ENCODE results near the gene ISG20L2. TPM values are rescaled to one million over a fixed set of nuclear protein-coding genes. Genes with fewer than 3 reads are reported as not detected.

ISG20L2 gene
- total RNA-seq, 1 donor from 2014 or later = 12.0 TPM

DNA sequence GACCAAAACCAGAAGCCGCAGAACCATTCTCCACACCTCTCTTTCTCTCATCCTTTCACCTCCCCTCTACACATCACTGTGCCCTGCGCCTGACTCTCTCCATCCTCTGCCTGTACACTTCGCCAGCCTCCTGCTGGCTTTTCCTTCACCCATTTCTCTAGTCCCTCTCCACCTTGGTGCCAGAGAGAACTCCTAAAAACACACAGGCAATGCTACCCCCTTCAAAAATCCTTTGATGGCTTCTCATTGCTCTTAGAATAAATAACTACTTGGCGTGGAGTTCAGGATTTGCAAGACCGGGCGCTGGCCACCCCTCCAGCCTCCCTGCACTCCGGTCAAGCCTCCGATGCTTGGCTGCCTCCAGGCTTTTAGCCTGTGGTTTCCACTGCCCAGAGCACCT lies 31.8 kb downstream of the ISG20L2 start:
- intact Hi-C loops (cut with micrococcal nuclease) = no loop called here
- ATAC-seq = no peak
- DNase-seq = no peak

DNA sequence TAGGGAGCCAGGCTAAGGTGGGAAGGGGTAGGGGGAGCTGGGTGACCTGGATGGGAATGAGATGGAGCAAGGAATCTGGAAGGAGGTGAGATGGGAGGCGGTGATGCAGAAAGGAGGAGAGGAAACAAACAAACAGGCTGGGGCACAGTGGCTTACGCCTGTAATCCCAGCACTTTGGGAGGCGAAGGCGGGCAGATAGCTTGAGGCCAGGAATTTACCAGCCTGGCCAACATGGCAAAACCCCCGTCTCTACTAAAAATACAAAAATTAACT lies 33.9 kb downstream of the ISG20L2 start:
- ATAC-seq (no peak), DNase-seq (no peak)
- intact Hi-C loops (cut with micrococcal nuclease) = no loop called here

DNA sequence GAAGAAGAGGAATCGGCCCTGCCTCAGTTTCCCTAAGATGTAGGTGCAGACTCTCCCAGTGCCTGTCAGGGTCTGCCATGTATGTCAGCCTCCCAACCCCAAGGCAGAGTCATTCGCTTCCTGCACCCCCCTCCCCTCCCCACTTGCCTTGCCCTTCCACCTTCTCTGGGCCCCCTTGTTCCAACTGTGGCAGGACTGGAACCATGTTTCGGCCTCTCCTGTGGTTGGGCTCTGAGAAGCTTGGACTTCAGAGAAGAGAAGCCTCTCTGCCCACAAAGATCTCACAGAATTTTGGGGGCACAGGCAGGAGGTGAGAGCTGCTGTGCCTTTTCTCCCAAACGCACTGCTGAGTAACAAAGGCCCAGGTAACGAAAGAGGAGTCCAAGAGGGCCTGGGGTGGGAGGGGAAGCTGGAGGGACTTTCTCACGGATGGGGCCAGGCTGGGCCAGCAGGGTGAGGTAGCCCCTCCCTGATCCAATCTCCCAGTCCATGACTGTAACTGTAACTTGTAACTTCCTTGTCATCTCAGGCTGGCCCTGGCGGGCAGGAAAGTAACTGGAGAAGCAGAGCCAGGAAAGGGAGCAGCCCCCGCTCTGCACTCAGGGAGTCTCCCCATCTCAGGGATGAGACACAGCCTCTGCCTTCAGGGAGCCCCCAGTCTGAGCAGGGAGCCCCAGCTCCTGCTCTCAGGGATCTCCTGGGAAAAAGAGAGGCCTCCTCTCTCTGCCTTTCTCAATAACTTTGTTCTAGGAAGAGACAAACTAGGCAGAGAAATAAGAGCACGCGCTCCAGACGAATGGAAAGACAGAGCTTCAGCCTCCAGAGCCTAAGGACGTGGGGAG lies 34.5 kb downstream of the ISG20L2 start:
- DNase-seq (no peak), ATAC-seq (no peak)
- intact Hi-C loops (cut with micrococcal nuclease) = no loop called here

DNA sequence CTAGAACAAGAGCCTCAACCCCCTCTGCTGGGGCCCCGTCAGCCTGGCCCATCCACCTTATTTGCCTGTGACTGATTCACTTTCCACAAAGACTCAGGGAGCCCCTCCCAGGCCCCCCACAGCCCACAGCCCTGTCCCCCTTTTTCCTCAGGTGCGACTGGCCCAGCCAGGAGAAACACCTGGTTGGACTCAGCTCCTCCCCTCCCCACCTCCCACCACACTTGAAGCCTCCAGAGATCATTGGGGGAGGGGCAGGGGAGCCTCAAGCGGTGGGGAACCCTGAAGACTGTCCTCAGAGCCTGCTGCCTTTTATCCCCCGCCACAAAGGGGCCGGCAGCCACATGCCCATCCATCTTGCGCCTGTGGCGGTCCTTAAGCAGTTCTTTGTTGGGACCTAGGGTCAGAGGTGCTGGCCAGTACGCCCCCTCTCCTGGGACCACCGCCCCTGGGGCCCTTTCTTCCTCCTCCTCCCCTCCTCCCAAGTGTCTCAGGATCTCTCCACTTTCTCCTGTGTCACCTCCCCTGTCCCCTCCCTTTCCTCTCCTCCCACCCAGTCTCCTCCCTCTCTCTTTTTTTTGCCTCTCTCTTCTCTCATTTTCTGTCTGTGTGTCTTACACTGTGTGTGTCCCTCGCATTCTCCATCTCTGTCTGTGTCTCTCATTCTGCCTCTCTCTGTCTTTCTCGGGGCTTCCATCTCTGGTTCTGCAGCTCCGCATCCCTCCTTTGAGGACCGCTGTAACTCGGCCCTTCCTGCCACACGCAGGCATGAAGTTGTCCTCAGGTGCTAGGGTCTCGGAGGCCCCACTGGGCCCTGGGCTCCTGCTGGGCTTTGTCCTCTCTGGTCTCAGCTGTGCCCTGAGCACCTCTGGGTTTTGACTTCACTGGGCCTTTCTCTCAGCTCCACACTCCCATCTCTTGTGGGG lies 35.4 kb downstream of the ISG20L2 start:
- no peak for ATAC-seq
- intact Hi-C loops (cut with micrococcal nuclease) = no loop called here
- no peak for DNase-seq

DNA sequence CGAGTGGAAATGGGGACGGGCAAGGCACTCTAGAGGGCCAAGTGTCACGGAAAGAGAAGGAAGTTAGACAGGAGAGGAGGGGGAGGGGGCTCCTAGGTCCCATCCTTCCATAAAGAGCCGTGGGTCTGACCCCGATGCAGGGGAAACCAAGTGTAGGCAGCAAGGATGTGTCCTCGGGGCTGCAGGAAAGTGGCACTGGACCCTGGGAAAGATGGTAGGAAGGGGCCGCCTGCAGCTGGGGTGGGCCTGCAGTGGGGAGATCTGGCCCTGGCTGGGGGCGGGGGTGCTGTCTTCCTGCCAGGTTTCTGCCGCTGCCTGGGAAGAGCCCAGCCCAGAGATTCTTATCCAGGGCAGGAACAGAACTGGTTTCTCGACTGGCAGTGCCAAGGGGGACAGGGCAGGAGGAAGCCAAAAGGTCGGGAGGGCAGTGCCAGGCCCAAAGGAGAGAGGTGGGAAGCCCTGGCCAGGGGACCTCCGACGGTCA lies 36.1 kb downstream of the ISG20L2 start:
- DNase-seq = no peak
- no peak for ATAC-seq
- intact Hi-C loops (cut with micrococcal nuclease) = no loop called here

DNA sequence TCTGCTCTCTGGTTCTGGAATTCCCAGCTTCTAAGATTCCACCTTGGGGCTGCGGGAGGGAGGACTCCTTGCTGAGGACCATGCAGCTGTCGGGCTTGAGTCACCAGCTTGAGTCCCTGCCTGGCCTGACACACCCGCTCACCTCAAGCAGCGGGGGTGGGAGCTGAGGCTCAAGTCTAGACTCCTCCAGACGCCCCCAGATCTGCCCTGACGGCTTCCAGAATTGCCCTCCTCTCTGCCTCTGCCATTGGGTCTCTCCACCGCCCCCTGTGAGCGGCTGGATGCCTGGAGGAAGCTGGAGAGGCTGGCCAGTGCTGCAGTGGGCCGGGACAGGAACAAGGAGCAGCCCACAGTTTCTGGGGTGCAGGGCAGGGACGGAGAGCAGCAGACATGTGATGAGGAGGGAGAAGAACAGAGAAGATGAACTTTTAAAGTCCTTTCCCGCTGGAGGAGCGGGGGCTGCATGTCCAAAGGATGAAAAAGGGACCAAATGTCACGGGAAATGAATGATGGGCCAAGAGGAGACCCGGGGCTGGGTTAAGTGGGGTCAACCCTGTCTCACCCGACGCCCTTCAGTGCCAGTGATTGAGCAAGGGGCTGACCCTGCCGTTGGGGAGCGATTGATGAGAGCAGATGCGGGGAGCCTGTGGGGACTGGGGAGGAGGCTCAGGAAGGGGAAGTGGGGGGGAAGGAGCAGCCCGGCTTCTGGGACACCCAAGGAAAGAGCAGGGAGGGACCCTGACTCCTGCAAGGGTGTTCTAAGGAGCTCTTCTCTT lies 36.7 kb downstream of the ISG20L2 start:
- intact Hi-C loops (cut with micrococcal nuclease) = no loop called here
- no peak for DNase-seq
- ATAC-seq = no peak

DNA sequence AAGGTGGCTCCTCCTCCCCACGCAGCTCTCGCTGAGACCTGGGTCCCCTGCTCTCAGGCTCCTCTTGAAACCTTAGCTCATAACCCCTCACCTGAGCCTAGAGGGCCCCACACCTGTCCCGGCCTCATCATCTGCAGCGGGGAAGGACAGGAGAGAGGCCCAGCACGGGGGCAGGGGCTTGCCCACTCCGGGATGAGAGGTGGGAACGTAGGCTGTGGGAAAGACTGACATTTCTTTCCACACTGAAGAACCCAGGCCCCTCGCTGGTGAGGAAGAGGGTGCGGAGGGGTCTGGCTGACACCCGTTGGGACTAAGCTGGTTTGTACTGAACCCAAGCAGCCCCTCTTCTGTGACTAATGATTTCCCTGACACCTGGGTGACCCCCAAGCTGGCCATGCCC lies 37.4 kb downstream of the ISG20L2 start:
- ATAC-seq (no peak), DNase-seq (no peak)
- intact Hi-C loops (cut with micrococcal nuclease) = no loop called here

DNA sequence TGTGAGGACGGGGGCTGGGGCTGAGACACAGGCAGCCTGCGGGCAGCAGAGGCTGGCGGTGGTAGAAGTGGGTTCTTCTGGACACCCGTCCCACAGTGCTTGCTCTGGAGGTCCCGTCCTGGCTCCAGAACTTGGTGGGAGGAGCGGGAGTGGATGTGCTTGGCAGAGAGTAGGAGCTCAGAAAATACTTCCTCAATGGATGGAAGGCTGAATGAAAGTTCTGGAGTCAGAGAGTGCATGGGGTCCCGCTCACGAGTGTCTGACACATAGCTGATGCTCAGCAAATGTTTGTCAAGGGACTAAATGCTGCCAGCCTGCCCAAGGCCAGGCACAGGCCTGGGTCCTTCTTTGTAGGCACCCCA lies 37.9 kb downstream of the ISG20L2 start:
- intact Hi-C loops (cut with micrococcal nuclease) = no loop called here
- no peak for DNase-seq

DNA sequence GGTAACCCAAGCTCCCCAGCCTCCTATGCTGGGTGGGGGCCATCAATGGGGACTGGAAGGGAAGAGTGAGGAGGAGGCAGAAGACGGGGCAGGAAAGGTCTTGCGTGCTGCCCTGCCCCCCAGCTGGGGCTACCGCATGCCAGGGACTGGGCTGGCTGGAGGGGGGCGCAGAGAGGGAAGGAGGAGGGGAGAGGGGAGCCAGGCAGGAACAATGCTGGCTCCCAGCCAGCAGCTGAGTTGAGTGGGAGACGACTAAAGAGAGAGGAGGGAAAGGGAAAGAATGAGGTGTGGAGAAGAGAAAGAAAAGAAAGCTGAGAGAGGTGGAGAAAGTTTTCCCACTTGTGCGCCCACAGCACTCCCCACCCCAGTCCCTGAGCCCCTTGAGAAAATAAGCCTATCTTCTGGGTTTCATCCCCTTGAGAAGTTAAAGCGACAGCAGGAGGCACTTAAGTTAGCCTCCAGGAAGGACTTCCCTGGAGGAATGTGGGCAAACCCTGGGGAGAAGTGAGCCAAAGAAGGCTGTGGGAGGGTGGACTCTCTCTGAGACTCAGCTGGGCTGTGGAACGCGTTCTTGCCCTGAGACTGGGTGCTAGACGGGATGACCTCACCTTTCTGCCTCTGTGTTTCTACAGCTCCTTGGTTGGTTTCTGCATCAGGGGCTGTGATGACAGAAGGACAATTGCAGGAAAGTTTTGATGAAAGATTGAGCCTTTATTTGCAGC lies 38.5 kb downstream of the ISG20L2 start:
- no peak for DNase-seq
- peak; percentile 14 for ATAC-seq

More for the DNA sequence above, 37.9 kb downstream of the ISG20L2 start:
- no peak for ATAC-seq

DNA sequence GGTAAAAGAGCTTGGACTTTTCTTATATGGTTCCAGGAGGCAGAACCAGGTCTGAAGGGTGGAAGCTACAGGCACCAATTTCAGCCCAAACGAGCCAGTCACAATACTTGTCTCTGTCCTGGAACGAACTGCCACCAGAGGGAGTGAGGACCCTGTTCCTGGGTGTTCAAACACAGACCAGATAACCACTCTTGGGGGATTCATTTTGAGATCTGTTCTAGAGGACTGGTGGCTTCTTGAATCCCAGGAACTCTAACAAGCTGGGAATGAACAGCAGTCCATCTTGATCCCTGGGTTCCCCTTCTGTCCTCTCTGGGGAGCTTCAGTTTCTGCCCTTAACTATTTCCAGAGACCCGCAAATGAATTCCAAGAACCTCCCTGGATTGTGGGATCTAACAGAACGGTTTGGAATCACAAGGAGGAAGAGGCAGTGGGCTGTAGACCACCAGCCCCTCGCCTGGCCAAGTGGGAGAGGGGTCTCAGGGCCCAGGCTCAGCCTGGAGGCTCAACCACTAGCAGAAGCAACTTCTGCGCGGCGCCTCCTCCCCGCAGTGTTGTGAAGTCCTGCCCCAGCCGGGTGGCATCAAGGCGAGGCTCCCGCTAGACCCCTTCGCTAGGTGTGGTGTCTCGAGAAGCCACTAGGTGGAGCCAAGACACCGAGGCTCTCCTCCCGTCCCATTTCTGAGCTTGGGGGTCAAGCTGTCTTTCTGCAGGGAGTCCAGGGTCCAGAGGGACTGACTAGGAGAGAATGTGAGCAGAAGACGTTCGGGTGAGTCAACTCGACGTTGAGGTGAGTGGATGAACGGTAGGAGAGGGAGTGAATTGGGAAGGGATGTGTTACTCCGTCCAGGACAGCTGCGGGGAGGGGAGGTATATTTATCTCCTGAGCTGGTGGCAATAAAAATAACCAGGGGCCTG lies 39.3 kb downstream of the ISG20L2 start:
- intact Hi-C loops (cut with micrococcal nuclease) = loop anchor here (1.0 kb wide), 1 partner anchor 36 kb away; no protein-coding TSS in a partner anchor
- ATAC-seq (peak; percentile 94), DNase-seq (peak; percentile 80)

More for the DNA sequence above, 38.5 kb downstream of the ISG20L2 start:
- intact Hi-C loops (cut with micrococcal nuclease) = loop anchor here (1.0 kb wide), 1 partner anchor 35 kb away; no protein-coding TSS in a partner anchor

DNA sequence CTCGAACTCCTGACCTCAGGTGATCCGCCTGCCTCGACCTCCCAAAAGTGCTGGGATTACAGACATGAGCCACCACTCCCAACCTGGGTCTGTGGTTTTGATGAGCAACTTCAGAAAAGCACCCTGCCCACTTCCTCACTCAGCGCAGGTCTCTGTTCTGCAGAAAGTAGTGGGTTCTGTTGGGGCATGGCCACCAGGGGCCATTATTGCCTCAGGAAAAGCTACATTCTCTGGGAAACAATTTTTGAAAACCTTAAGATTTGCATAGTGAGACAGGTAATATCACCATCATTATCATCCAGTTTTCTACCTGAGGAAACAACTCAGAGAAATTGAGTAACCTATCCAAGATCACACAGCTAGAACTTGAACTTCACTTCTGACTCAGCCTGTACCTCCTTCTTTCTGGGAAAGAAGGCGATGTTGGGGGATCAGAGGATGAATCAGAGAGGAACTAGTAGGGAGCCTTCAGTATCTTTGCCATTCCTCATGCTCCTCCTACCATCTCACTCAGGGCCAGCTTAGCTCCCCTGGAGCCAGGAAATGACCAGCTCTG lies 44.3 kb downstream of the ISG20L2 start:
- no peak for ATAC-seq
- DNase-seq = no peak
- intact Hi-C loops (cut with micrococcal nuclease) = no loop called here

DNA sequence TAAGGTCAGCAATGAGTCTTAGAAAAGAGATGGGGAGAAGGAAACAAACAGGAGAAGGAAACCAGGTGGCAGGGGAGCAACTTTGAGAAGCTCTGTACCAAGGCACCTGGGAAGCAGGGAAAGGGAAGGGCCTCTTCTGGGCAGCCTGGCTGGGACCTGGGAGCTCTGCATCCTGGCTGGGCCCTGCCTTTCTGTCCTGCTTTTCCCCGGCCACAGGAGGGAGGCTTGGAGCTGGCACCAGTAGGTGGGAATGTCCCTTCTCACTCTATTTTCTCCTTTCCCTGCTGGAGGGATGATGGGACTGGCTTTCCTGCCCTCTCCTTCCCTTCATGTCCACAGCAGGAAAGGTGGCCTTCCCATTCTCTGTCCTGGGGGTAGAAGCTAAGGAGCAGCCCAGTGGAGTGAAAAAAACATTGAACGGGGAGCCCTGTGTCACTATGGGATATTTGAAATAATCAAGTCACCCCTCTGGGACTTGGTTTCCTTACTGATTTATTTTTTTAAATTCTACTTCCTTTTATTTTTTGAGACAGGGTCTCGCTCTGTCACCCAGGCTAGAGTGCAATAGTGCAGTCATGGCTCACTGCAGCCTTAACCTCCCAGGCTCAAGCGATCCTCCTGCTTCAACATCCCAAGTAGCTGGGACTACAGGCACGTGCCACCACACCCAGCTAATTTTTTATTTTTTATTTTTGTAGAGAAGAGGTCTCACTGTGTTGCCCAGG lies 46.2 kb downstream of the ISG20L2 start:
- ATAC-seq (no peak), DNase-seq (no peak)
- intact Hi-C loops (cut with micrococcal nuclease) = no loop called here

DNA sequence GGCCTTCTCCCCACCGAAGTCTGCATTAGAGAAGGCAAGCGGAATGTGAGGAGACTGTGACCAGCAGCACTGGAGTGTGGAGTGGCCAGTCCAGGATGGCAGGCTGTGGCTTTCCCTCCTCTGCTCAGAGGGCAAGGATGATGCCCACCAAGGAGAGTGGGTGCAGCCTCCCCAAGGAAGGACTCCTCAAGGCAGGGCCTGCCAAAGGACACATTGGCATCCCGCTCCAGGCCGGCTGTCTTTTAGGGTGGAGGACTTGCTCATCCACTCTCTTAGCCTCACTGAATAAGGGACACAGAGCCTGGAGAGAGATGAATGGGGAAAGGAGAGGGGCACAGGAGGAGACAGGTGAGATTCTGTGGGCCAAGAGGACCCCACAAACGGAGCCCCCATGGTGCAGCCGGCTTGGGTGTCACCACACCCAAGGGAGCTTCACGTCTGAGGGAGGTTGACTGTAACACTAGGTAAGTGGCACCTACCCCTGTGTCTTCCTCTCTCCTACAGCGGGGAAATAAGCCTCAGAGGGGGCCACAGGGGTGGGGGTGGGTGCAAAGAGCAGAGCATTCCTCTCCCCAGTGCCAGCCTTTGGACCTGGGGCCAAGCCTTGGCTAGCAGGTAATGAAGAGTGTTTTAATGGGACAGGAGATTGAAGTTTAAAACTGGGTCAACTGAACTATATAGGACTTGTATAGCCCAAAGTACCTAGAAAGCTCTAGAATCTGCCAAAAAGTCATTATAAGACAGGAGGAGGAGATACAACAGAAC lies 47.2 kb downstream of the ISG20L2 start:
- intact Hi-C loops (cut with micrococcal nuclease) = no loop called here
- ATAC-seq = no peak
- DNase-seq = no peak

DNA sequence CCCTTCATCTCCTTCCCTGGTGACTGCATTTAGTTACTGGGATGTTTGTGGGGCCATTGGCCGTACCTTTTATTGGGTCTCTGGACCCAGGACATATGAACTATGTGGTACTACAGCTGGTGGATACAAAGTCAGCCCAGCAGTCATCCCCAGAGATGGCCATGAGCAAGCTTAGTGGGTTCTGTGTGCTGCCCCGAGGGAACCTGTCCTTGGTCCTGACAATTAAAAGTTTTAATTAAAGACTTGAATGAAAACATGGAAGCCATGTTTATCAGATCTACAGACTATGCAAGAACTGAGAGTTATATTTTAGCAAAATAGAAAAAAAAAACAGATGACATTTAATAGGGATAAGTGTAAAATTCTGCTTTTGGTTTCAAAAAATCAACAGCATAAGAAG lies 48.5 kb downstream of the ISG20L2 start:
- DNase-seq = no peak
- no peak for ATAC-seq
- intact Hi-C loops (cut with micrococcal nuclease) = no loop called here

DNA sequence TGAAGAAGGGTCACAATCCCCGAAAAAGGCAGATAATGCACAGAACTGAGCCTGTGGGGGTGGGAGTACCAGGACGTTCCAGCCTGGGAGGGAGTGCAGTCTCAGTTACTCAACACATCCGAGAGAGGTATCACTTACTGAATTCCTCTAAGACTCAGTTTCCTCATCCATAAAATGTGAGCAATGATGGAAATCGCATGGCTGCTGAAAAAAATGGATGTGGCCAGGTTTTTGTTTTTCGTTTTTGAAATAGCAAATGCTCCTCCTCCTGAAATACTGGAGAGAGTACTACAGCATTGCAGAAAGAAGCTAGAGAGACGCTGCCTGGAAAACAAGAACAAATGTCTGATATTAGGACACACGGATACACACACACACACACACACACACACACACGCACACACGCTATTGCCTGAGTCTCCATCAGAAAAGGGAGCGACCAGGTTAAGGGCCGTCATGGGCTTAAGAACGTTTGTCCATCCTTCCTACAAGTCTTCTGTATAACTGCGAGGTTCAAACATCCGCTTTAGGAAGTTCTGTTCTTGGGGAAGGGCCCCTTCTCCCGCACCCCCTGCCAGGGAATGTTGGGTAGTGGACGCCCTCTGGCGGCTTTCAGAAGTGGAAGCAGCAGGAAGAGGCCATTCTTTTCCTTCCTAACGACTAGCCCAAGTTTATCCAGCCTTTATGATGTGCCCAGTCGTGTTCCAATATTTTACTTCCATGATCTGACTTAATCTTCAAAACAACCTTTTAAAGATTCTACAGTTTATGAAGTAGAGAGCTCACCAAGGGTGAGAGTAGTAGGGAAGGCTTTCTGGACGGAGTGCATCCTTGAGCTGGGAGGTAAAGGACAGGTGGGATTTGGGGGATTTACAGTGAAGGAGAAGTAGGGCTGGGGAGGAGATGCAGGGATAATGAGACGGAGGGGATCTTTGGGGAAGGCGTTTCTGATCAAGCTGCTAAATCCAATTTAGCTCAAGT lies 50.7 kb downstream of the ISG20L2 start:
- intact Hi-C loops (cut with micrococcal nuclease) = no loop called here

More for the DNA sequence above, 50.7 kb downstream of the ISG20L2 start:
- ATAC-seq (peak; percentile 77), DNase-seq (peak; percentile 82)

Data from left ventricle myocardium superior (tissue), 1 donor.